ENCODE data around the gene PER3. TPM values are rescaled to one million over a fixed set of nuclear protein-coding genes. Genes with fewer than 3 reads are reported as not detected.

Gene PER3
- total RNA-seq, 4 donors from 2014 or later, result 3.8 to 23.9 (median 12.9) TPM

DNA sequence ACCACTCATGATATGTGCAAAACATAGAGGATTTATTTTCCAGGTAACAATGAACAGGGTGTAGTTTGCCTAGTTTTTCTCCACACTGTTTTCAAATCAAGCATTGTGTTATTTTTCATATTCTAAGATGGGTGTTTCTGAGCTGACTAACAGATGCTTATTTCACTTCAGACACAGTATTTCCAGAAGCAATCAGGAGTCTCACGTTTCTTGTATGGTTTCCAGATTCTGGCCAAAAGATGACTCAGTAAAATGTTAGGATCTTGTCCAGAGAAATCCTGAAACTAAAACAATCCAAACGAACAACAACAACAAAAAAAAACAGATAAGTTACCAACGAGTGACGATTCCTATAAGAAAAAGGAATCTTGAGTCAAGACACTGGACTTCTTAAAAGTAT, 63.5 kb downstream of the PER3 start:
- Histone ChIP-seq H3K4me1 (no peaks in the 10 kb centered on the region), H3K27me3 (no peaks in the 10 kb centered on the region), H3K27ac (no peak overlapping the region), H3K9me3 (no peaks in the 10 kb centered on the region), H3K36me3 (peaks cover 0 to 11% (median 0%) of the 10 kb centered on the region in 4 donors), H3K4me3 (no peak overlapping the region)
- DNase-seq, result no peak
- 50 to 54% methylated on average over 4 of the region's 4 CpGs for whole genome bisulfite sequencing, 2 donors (ENCODE audit: low coverage in 1 of 2)
- TF ChIP-seq POLR2A (IDR thresholded peaks at IDR 0.05) (no peak), EP300 (IDR thresholded peaks at IDR 0.05; ENCODE audit: low read depth) (no peak), CTCF (IDR thresholded peaks at IDR 0.05) (no peak), POLR2AphosphoS5 (IDR thresholded peaks at IDR 0.05) (no peak)
- in situ Hi-C loops (cut with MboI; ENCODE audit: low pct_ligation_motif_present in 1 of 4, low pct_unique_long_range_greater_than_20kb in 1 of 4, low sequenced_read_pairs in 3 of 4) (no loop called here), intact Hi-C loops (cut with DNase I; ENCODE audit: low total_unique reads) (no loop called here)

DNA sequence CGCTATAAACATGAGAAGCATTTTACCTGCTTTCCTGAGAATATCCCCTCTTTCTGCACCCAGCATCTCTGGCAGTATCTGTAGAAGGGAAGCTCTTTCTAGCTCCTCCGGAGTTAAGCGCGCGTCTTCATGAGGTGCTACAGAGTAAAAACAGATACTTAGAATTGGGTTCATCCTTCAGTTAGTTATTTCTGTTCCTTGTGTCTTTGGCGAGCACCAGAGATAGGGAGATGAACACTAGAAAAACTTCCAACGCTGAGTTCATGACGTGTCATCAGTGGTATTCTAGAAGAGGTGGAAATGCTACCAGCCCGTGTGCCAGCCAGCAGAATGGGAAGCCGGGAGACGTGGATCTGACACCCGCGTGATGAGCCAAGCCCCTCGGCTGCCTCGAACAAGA, 66.7 kb downstream of the PER3 start:
- Histone ChIP-seq H3K9me3 (no peaks in the 10 kb centered on the region), H3K4me1 (no peaks in the 10 kb centered on the region), H3K4me3 (no peak overlapping the region), H3K36me3 (no peaks in the 10 kb centered on the region), H3K27me3 (no peaks in the 10 kb centered on the region), H3K27ac (no peak overlapping the region)
- intact Hi-C loops (cut with DNase I; ENCODE audit: low total_unique reads) (no loop called here), in situ Hi-C loops (cut with MboI; ENCODE audit: low pct_ligation_motif_present in 1 of 4, low pct_unique_long_range_greater_than_20kb in 1 of 4, low sequenced_read_pairs in 3 of 4) (no loop called here)
- TF ChIP-seq CTCF (IDR thresholded peaks at IDR 0.05), result no peak
- TF ChIP-seq POLR2AphosphoS5 (IDR thresholded peaks at IDR 0.05), result no peak
- no peak for TF ChIP-seq EP300 (IDR thresholded peaks at IDR 0.05; ENCODE audit: low read depth)
- TF ChIP-seq POLR2A (IDR thresholded peaks at IDR 0.05), result no peak
- DNase-seq, result no peak
- 82 to 87% methylated on average over 14 to 15 of the region's 15 CpGs for WGBS, 2 donors (ENCODE audit: low coverage in 1 of 2)

DNA sequence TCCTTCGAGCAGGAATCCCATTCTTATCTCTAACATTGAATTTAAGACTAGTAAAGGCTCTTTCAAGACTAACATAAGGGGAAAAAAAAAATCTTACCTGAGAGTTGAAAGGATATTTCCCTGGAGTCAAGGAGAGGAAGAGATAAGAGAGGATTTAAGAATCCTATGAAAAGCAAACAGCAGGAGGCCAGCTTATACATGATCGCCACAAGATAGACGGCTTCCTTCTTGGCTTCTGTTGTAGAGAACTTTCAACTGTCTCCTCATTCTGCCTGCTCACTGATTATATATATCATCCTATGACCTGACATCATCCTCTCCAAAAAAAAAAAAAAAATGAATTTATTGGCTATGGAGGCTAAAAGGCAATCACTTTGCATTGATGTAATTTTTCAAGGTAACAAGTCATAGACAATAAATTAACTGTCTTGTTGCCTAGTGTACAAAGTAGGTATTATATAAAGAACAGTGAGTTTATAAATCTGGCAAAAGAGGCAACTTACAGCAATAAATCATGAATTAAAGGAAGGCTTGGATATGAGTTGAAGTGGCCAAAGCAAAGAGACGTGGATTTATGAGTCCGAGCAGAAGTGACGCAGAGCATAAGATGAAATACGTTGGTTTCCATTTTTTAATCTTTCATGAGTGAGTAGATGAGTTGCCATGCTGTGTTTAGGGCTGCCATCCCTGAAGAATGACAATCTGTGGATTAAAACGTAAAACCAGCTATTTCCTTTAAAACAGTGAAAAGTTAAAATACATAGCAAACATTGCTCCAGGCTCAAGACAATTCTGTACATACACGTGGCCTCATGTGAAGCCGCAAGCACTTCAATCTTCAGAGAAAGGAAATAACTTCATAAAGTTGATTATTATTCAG, 69.0 kb downstream of the PER3 start, which contains the start of gene UTS2:
TSS of gene UTS2 (minus strand) at position 262 of the 880 bp plus-strand sequence. CDS start at position 200, 62 bp downstream.
- no peaks in the 10 kb centered on the region for H3K36me3 ChIP-seq
- no peaks in the 10 kb centered on the region for H3K9me3 ChIP-seq
- no peaks in the 10 kb centered on the region for H3K27me3 ChIP-seq
- WGBS, 2 donors (ENCODE audit: low coverage in 1 of 2), result 77 to 78% methylated on average over 10 of the region's 10 CpGs
- DNase-seq, result no peak
- H3K4me1 ChIP-seq, result no peaks in the 10 kb centered on the region
- H3K4me3 ChIP-seq, result no peak within 1 kb of the TSS
- TF ChIP-seq POLR2AphosphoS5 (IDR thresholded peaks at IDR 0.05) (no peak), CTCF (IDR thresholded peaks at IDR 0.05) (no peak), POLR2A (IDR thresholded peaks at IDR 0.05) (no peak), EP300 (IDR thresholded peaks at IDR 0.05; ENCODE audit: low read depth) (no peak)
- in situ Hi-C loops (cut with MboI; ENCODE audit: low pct_ligation_motif_present in 1 of 4, low pct_unique_long_range_greater_than_20kb in 1 of 4, low sequenced_read_pairs in 3 of 4), result no loop called here
- intact Hi-C loops (cut with DNase I; ENCODE audit: low total_unique reads), result no loop called here
- no peak within 1 kb of the TSS for H3K27ac ChIP-seq

GRCh38 chr1:7853684-7854026, 69.6 kb downstream of the PER3 start:
- H3K9me3 ChIP-seq, result no peaks in the 10 kb centered on the region
- DNase-seq, result no peak
- H3K36me3 ChIP-seq, result no peaks in the 10 kb centered on the region
- 67 to 89% methylated on average over 1 to 7 of the region's 7 CpGs for WGBS, 2 donors (ENCODE audit: low coverage in 1 of 2)
- H3K4me1 ChIP-seq, result no peaks in the 10 kb centered on the region
- H3K4me3 ChIP-seq, result no peak overlapping the region
- intact Hi-C loops (cut with DNase I; ENCODE audit: low total_unique reads), result no loop called here
- no peak for TF ChIP-seq EP300 (IDR thresholded peaks at IDR 0.05; ENCODE audit: low read depth)
- no peak for TF ChIP-seq POLR2A (IDR thresholded peaks at IDR 0.05)
- no peak for TF ChIP-seq CTCF (IDR thresholded peaks at IDR 0.05)
- TF ChIP-seq POLR2AphosphoS5 (IDR thresholded peaks at IDR 0.05), result no peak
- no peak overlapping the region for H3K27ac ChIP-seq
- in situ Hi-C loops (cut with MboI; ENCODE audit: low pct_ligation_motif_present in 1 of 4, low pct_unique_long_range_greater_than_20kb in 1 of 4, low sequenced_read_pairs in 3 of 4), result no loop called here
- no peaks in the 10 kb centered on the region for H3K27me3 ChIP-seq
